ENCODE results near the gene ZNF649.
A peak's percentile ranks its signal among the peaks of the same experiment; 100 is the strongest.

Gene ZNF649

GRCh38 chr19:51887522-51888498 is 17.0 kb downstream of the ZNF649 start, which contains the start of gene ZNF577:
Gene ZNF577, minus strand, starts transcription at chr19:51887951. Its CDS starts 7,569 bp downstream, at chr19:51880382.
- peak; percentile 77 for DNase-seq

- no peak for DNase-seq
Observed at GRCh38 chr19:51884713-51885112, 20.1 kb downstream of the ZNF649 start.

- no peak for DNase-seq
Observed at GRCh38 chr19:51882518-51882917, 22.3 kb downstream of the ZNF649 start.

GRCh38 chr19:51873097-51873496 is 31.7 kb downstream of the ZNF649 start:
- DNase-seq = no peak

- no peak for DNase-seq
Observed at GRCh38 chr19:51861870-51862622, 42.8 kb downstream of the ZNF649 start.
